ENCODE data around the gene COL18A1. TPM values are rescaled to one million over a fixed set of nuclear protein-coding genes. Genes with fewer than 3 reads are reported as not detected.
A peak's percentile ranks its signal among the peaks of the same experiment; 100 is the strongest.

The COL18A1 gene
- total and polyA plus RNA-seq, 8 donors: 38.7 to 301 (median 77.8) TPM

DNA sequence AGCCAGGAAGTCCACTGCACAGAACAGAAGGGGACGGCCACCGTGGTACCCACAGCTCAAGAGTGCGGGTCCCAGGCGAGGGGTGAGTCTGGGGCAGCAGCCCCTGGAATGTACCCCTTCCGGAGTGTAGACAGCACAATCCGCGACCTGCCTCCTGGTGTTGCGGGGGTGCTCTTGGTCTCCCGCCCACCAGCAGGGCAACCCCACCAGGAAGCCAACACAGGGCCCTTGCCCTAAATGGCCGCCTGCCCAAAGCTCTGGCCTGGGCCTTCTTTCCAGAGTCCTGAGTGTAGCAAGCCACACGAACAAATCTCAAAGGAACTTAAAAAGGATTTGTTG lies 138.4 kb downstream of the COL18A1 start:
- 89 to 93% methylated on average over 11 of the region's 11 CpGs for WGBS, 2 donors
- H3K9me3 ChIP-seq: no peaks in the 10 kb centered on the region
- TF ChIP-seq, protein P1, sequence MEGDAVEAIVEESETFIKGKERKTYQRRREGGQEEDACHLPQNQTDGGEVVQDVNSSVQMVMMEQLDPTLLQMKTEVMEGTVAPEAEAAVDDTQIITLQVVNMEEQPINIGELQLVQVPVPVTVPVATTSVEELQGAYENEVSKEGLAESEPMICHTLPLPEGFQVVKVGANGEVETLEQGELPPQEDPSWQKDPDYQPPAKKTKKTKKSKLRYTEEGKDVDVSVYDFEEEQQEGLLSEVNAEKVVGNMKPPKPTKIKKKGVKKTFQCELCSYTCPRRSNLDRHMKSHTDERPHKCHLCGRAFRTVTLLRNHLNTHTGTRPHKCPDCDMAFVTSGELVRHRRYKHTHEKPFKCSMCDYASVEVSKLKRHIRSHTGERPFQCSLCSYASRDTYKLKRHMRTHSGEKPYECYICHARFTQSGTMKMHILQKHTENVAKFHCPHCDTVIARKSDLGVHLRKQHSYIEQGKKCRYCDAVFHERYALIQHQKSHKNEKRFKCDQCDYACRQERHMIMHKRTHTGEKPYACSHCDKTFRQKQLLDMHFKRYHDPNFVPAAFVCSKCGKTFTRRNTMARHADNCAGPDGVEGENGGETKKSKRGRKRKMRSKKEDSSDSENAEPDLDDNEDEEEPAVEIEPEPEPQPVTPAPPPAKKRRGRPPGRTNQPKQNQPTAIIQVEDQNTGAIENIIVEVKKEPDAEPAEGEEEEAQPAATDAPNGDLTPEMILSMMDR (IDR thresholded peaks at IDR 0.05): no peak
- H3K36me3 ChIP-seq: no peaks in the 10 kb centered on the region
- H3K27ac ChIP-seq: no peak overlapping the region
- no peak overlapping the region for H3K4me3 ChIP-seq
- peak in 4 of 6 donors; percentile 18 to 71 (median 40) for DNase-seq
- no peaks in the 10 kb centered on the region for H3K27me3 ChIP-seq
- no peak for FAIRE-seq
- intact Hi-C loops (cut with DNase I): no loop called here
- no peaks in the 10 kb centered on the region for H3K4me1 ChIP-seq
- ATAC-seq: no peak

DNA sequence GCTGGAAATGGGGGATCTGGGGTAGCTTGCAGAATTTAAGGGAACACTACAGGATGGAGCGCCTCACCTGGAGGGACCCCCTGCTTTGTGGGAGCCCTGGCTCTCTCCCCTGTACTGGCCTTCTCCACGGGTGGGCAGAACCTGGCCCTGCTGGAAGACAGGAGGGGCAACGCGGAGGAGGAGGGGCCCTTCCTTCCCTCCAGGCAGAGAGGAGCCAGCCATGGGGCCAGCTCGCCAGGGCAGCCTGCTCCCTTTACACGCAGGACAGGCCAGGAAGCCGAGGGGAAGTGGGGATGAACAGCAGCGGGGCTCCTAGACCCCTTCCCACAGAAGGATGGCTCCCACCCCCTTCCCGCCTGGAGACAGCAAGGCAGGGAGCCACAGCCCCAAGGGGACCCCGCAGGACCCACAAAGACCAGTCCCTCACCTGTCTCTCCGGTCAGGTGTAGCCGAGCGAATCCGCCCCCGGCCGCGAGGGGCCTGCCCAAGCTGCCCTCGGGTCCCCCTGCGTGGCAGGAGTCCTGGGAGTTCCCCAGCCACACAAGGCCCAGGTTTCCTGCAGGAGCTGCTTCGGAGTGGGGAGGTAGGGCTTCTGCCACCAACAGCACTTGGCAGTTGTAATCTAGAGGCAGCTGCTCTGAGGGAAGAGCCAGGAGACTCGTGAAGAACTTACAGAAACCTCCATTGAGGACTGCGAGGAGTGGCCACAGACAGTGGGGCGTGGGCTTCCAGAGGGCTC lies 138.9 kb downstream of the COL18A1 start:
- Histone ChIP-seq H3K27me3 (no peaks in the 10 kb centered on the region), H3K4me1 (no peaks in the 10 kb centered on the region), H3K27ac (no peak overlapping the region), H3K36me3 (no peaks in the 10 kb centered on the region), H3K4me3 (no peak overlapping the region), H3K9me3 (no peaks in the 10 kb centered on the region)
- 88 to 92% methylated on average over 21 to 23 of the region's 23 CpGs for WGBS, 2 donors
- ATAC-seq: no peak
- DNase-seq: peak in 4 of 6 donors; percentile 13 to 72 (median 42)
- FAIRE-seq: no peak
- intact Hi-C loops (cut with DNase I): no loop called here
- TF ChIP-seq, protein P1 (IDR thresholded peaks at IDR 0.05): no peak

DNA sequence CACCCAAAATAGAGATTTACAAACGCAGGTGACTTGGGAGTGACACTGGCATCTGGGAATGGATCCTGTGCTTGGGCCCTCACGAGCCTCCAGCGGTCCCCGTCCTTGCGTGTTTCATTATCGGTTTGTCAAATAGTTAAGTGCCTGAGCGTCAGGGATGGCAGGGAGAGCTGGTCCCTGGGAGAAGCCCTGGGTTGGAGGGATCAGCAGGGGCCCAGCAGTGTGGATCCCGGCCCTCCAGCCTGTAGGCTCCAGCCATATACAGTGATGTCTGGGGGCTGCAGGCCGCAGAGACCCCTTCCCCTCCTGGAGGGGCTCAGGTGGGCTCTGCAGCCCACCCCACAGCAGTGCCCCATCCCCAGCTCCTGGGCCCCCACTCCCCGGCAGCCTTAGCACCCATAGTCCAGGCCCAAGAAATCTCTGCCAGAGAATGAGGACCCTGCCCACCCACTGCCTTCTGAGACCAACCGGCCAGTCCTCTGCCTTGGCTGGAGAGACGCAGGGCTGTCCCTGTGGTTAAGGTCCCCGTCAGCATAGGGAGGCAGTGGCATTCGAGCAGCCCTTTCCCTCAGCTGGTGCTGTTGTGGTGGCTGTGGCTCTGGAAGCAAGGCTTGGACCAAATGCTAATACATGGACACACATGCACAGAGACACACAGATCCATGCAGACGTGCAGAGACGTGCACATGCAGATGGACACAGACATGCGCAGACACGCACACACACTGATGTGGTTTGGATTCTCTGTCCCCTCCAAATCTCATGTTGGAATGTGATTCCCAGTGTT lies 139.7 kb downstream of the COL18A1 start:
- no peak for FAIRE-seq
- Histone ChIP-seq H3K27ac (no peak overlapping the region), H3K27me3 (no peaks in the 10 kb centered on the region), H3K4me1 (no peaks in the 10 kb centered on the region), H3K4me3 (no peak overlapping the region), H3K36me3 (no peaks in the 10 kb centered on the region), H3K9me3 (no peaks in the 10 kb centered on the region)
- TF ChIP-seq, protein P1 (IDR thresholded peaks at IDR 0.05): no peak
- WGBS, 2 donors: 88 to 92% methylated on average over 18 of the region's 18 CpGs
- no peak for ATAC-seq
- intact Hi-C loops (cut with DNase I): no loop called here
- DNase-seq: peak in 4 of 6 donors; percentile 6 to 46 (median 28)

DNA sequence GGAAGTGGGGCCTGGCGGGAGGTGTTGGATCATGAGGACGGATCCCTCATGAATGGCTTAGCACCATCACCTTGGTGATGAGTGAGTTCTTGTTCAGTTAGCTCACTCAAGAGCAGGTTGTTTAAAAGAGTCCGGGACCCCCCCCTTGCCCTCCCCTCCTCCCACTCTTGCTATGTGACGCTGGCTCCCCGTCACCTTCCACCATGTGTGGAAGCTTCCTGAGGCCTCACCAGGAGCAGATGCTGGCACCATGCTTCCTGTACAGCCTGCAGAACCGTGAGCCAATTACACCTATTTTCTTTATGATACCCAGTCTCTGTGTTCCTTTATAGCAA lies 140.2 kb downstream of the COL18A1 start:
- intact Hi-C loops (cut with DNase I): no loop called here
- no peak for FAIRE-seq
- H3K27me3 ChIP-seq: no peaks in the 10 kb centered on the region
- ATAC-seq: no peak
- TF ChIP-seq, protein P1 (IDR thresholded peaks at IDR 0.05): no peak
- DNase-seq: peak in 2 of 6 donors; percentile 19 to 21
- no peaks in the 10 kb centered on the region for H3K36me3 ChIP-seq
- no peaks in the 10 kb centered on the region for H3K4me1 ChIP-seq
- H3K9me3 ChIP-seq: no peaks in the 10 kb centered on the region
- no peak overlapping the region for H3K4me3 ChIP-seq
- whole genome bisulfite sequencing, 2 donors: 89 to 90% methylated on average over 6 of the region's 6 CpGs
- H3K27ac ChIP-seq: no peak overlapping the region
